ENCODE data around the gene AAMP.

DNA sequence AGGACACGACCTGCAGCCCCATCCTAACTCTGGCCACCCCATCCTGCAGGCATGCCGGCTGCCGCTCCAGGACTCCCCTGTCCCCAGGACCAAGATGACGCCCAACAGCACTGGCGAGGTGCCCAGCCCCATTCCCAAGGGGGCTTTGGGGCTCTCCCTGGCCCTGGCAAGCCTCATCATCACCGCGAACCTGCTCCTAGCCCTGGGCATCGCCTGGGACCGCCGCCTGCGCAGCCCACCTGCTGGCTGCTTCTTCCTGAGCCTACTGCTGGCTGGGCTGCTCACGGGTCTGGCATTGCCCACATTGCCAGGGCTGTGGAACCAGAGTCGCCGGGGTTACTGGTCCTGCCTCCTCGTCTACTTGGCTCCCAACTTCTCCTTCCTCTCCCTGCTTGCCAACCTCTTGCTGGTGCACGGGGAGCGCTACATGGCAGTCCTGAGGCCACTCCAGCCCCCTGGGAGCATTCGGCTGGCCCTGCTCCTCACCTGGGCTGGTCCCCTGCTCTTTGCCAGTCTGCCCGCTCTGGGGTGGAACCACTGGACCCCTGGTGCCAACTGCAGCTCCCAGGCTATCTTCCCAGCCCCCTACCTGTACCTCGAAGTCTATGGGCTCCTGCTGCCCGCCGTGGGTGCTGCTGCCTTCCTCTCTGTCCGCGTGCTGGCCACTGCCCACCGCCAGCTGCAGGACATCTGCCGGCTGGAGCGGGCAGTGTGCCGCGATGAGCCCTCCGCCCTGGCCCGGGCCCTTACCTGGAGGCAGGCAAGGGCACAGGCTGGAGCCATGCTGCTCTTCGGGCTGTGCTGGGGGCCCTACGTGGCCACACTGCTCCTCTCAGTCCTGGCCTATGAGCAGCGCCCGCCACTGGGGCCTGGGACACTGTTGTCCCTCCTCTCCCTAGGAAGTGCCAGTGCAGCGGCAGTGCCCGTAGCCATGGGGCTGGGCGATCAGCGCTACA lies 7.0 kb downstream of the AAMP start:
- TF ChIP-seq, protein P1, sequence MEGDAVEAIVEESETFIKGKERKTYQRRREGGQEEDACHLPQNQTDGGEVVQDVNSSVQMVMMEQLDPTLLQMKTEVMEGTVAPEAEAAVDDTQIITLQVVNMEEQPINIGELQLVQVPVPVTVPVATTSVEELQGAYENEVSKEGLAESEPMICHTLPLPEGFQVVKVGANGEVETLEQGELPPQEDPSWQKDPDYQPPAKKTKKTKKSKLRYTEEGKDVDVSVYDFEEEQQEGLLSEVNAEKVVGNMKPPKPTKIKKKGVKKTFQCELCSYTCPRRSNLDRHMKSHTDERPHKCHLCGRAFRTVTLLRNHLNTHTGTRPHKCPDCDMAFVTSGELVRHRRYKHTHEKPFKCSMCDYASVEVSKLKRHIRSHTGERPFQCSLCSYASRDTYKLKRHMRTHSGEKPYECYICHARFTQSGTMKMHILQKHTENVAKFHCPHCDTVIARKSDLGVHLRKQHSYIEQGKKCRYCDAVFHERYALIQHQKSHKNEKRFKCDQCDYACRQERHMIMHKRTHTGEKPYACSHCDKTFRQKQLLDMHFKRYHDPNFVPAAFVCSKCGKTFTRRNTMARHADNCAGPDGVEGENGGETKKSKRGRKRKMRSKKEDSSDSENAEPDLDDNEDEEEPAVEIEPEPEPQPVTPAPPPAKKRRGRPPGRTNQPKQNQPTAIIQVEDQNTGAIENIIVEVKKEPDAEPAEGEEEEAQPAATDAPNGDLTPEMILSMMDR (IDR thresholded peaks at IDR 0.05), result no peak
- no peak for TF ChIP-seq ZFX (IDR thresholded peaks at IDR 0.05; ENCODE audit: borderline replicate concordance)

Data from 22Rv1 (cell line).